HUES64 (cell line): Measurements from ENCODE around the gene RARRES2.
"Not testable (repeated sequence)": the region's sequence is repeated elsewhere in the genome, so short reads cannot be mapped to it uniquely, and the experiment has no call there.

Source experiments
- H3K27ac ChIP-seq: 2 replicates; pipeline ENCODE4 v1.7.0; 2013; ENCODE audit warnings: low read depth, low read length, inconsistent platforms
- H3K27me3 ChIP-seq: 2 replicates; pipeline ENCODE4 v1.6.1; 2013; ENCODE audit warnings: mild to moderate bottlenecking, low read length; ENCODE audit not compliant: insufficient read depth
- H3K36me3 ChIP-seq: 2 replicates; pipeline ENCODE4 v1.6.1; 2013; ENCODE audit warnings: mild to moderate bottlenecking, low read length; ENCODE audit not compliant: insufficient read depth
- H3K4me1 ChIP-seq: 2 replicates; pipeline ENCODE4 v1.6.1; 2013; ENCODE audit warnings: mild to moderate bottlenecking, low read length, moderate library complexity; ENCODE audit not compliant: insufficient read depth
- H3K4me3 ChIP-seq: 2 replicates; pipeline ENCODE4 v1.5.1; 2013; ENCODE audit warnings: mild to moderate bottlenecking, low read length, moderate library complexity
- H3K9ac ChIP-seq: 2 replicates; pipeline ENCODE4 v1.6.1; 2013; ENCODE audit warnings: mild to moderate bottlenecking, low read depth, low read length
- H3K9me3 ChIP-seq: 2 replicates; pipeline ENCODE4 v1.6.1; 2013; ENCODE audit warnings: low read depth, low read length; ENCODE audit not compliant: insufficient read depth
- WGBS: fragments of 150-250, 120-280 bp; methylation state at CpG from one replicate; pipeline ENCODE4 v1.1.7; 2013; ENCODE audit warnings: missing lambda C conversion rate; 5-methylcytosine and 5-hydroxymethylcytosine counted together

The RARRES2 gene

DNA sequence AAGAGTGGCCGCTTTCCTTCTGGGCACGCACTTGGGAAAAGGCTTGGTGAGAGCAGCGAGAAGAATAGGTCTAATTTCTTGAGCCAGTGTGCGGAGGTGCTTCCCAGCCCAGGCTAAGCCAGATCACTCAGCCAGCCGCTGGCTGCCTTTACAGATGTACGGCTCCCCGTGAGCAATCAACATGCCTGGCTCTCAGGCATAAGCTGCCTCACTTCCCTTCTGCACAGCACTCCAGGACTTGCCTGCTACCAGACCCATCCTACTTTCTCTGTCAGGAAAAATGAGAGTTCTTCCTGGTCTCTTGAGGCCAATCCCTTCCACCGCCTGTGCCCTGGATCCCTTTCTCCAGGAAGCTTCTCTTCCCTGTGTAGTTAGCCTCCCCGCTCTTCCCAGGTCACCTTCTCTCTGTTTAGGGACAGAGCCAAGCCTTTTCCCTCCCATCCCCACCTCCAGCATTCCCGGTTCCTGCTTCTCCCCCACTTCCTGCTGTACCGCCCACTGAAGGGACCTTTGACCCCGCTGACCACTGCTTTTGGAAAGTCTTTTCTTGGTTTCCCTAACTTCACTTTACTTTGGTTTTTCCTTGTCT lies 17.0 kb downstream of the RARRES2 start:
- whole genome bisulfite sequencing = 40% methylated on average over 12 of the region's 12 CpGs
- Histone ChIP-seq H3K4me3 (peak overlapping the region; percentile 90), H3K36me3 (peaks cover 41% of the 10 kb centered on the region), H3K9ac (peak overlapping the region; percentile 85; the same call in 1 of the 2 replicates), H3K4me1 (peaks cover 24% of the 10 kb centered on the region), H3K27me3 (no peaks in the 10 kb centered on the region), H3K9me3 (no peaks in the 10 kb centered on the region), H3K27ac (no peak overlapping the region)

DNA sequence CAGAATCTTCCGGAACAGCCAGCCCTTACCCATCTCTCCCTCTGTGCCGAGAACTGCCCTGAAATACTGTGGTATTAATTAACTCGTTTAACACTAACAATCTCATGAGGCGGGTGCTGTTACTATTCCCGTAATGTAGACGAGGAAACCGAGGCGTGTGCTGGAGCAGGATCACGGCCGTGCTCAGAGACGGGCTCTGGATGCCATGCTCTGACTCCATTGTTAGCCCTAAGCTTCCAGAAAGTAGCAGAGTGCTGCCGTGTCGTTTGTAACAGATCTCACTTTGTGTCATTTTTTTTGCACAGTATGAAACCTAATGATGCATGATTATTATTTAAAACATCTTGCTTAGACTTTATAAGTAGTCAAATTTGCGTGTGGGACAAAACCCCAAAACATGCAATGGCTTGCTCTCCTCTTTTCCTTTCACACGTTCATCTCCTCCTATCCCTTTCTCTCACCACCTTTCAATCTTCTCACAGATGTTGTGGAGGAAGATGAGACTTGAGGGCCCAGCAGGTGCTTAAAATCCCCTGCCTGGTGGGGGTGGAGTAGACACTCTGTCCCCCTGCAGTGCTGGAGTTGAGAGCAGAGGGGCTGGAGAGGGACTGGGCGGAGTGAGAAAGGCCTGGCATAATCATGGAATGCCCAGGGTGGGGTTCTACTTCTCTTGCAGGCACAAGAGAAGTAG lies 17.6 kb downstream of the RARRES2 start:
- H3K27ac ChIP-seq = peak overlapping the region; percentile 79
- peaks cover 40% of the 10 kb centered on the region for H3K36me3 ChIP-seq
- peak overlapping the region; percentile 85 for H3K9ac ChIP-seq
- H3K4me3 ChIP-seq = peak overlapping the region; percentile 90
- H3K9me3 ChIP-seq = no peaks in the 10 kb centered on the region
- WGBS = 47% methylated on average over 16 of the region's 16 CpGs
- H3K27me3 ChIP-seq = no peaks in the 10 kb centered on the region
- peaks cover 18% of the 10 kb centered on the region for H3K4me1 ChIP-seq

DNA sequence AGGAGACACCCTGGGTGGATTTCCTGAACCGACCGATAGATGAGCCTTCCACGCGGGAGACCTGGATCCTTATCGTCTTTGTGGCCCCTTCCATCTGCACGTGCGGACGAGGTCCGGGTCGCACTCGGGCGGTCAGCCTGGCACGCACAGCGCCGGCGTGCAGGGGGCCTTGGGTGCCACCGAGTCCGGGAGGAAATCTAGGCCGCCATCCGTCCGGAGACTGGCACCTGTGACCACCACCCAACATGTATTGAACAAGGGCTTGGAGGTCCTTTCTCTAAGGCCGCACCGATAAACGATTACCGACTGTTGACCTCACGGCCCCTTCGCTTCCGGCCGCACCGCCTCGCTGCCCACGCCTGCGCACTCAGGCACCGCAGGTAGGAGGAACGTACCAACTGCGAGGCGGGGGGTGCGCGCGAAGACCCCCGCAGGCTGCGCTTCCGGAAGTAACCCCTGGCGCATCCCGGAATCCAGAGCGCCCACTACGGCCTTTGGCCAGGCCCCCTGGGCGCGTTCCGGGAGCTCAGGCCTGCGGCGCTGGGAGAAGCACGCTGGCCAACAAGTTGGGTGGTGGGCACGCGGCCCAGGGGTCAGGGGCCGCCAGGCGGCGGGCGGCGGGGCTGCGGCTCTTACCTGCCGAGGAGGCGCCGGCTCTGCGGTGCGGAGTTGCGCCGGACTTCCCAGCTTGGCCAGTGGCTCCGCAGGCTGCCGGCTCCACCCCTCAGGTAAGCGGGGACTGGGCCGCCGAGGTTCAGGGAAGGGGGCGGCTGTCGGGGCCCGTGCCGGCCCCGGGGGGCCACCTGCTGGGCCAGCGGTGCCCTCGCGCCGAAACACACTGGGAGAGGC lies 18.4 kb downstream of the RARRES2 start, which contains the start of the genes ACTR3C and LRRC61:
Gene ACTR3C, minus strand, starts transcription at position 713 of the 849 bp plus-strand sequence. CDS start 28,249 bp downstream, outside the sequence.
Gene LRRC61, plus strand, starts transcription at position 523 of the 849 bp plus-strand sequence. CDS start 13,507 bp downstream, outside the sequence.
- H3K4me3 ChIP-seq = peak within 1 kb of the TSS; percentile 90
- no peaks in the 10 kb centered on the region for H3K9me3 ChIP-seq
- peak within 1 kb of the TSS; percentile 79 for H3K27ac ChIP-seq
- H3K9ac ChIP-seq = peak within 1 kb of the TSS; percentile 85
- peaks cover 32% of the 10 kb centered on the region for H3K36me3 ChIP-seq
- H3K27me3 ChIP-seq = no peaks in the 10 kb centered on the region
- WGBS = 50% methylated on average over 82 of the region's 82 CpGs
- H3K4me1 ChIP-seq = peaks cover 13% of the 10 kb centered on the region; the same call in 1 of the 2 replicates

DNA sequence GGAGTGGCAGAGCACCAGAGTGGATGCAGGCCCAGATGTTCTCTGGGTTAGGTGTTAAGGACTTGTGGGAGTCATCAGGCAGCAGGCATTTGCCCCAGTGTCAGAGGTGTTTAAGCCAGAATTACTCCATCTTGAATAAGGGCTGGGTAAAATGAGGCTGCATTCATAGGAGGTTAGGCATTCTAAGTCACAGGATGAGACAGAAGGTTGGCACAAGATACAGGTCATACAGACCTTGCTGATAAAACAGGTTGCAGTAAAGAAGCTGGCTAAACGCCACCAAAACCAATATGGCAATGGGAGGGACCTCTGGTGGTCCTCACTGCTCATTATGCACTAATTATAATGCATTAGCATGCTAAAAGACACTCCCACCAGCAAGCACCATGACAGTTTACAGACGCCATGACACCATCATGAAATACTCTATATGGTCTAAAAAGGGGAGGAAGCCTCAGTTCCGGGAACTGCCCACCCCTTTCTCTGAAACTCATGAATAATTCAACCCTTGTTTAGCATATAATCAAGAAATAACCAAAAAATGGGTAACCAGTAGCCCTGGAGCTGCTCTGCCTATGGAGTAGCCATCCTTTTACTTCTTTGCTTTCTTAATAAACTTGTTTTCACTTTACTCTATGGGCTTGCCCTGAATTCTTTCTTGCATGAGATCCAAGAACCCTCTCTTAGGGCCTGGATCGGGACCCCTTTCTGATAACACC lies 19.2 kb downstream of the RARRES2 start:
- Histone ChIP-seq H3K27ac (peak overlapping the region; percentile 79), H3K9ac (peak overlapping the region; percentile 85), H3K36me3 (peaks cover 24% of the 10 kb centered on the region), H3K27me3 (no peaks in the 10 kb centered on the region), H3K9me3 (no peaks in the 10 kb centered on the region), H3K4me1 (peaks cover 20% of the 10 kb centered on the region), H3K4me3 (peak overlapping the region; percentile 90)
- 84% methylated on average over 4 of the region's 4 CpGs for WGBS

DNA sequence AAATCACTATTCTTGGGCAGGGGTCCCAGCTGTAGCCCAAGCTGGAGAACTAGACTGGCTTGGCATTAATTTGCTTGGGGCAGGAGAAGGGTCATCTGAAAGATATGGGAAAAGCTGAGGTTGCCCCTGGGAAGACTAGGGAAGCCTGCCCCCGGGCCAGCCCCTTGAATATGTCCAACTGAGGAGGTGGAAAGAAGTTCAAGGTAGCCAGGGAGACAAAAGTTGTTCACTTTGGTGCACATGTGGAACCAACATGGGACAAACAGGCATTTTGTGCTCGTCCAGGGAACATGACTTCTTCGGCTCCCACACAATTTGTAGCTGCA lies 19.7 kb downstream of the RARRES2 start:
- no peak overlapping the region for H3K9ac ChIP-seq
- WGBS = 94% methylated on average over 3 of the region's 3 CpGs
- H3K4me1 ChIP-seq = peaks cover 21% of the 10 kb centered on the region
- no peak overlapping the region for H3K4me3 ChIP-seq
- peaks cover 19% of the 10 kb centered on the region for H3K36me3 ChIP-seq
- no peaks in the 10 kb centered on the region for H3K9me3 ChIP-seq
- no peaks in the 10 kb centered on the region for H3K27me3 ChIP-seq
- H3K27ac ChIP-seq = no peak overlapping the region

DNA sequence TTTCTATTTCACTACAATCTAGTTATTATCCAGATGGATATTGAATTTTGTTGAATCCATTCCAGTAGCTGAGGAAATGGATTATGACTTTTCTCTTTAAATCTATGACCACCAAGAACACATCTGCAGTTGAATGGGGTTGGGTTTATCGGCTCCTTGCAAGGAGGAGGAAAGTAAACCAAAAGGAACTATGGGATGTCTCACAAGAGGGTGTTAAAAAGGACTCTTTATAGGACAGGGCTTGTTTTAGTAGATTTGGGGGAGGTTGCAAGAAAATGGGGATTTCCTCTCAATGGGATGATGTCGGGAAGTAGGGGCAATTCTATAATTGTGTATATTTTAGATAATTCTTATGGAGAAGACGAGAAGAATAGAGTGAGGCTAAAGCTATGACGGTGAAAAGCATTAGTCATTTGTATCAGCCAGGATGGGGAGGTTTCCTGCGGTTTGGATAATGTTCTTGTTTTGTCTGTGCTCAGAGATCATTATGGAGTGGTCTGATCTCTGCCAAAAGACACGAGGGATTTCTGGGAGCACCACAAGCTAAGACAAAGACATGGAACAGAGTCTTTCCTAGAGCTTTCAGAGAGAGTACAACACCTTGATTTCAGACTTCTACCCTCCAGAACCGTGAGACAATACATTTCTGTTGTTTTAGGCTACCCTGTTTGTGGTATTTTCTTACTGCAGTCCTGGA lies 23.5 kb downstream of the RARRES2 start:
- WGBS = 34% methylated on average over 7 of the region's 7 CpGs
- Histone ChIP-seq H3K36me3 (no peaks in the 10 kb centered on the region), H3K9me3 (no peaks in the 10 kb centered on the region), H3K27me3 (peaks cover 3% of the 10 kb centered on the region; the same call in 1 of the 2 replicates), H3K4me1 (peaks cover 28% of the 10 kb centered on the region), H3K27ac (peak overlapping the region; percentile 38; the same call in 1 of the 2 replicates), H3K9ac (no peak overlapping the region), H3K4me3 (no peak overlapping the region)

DNA sequence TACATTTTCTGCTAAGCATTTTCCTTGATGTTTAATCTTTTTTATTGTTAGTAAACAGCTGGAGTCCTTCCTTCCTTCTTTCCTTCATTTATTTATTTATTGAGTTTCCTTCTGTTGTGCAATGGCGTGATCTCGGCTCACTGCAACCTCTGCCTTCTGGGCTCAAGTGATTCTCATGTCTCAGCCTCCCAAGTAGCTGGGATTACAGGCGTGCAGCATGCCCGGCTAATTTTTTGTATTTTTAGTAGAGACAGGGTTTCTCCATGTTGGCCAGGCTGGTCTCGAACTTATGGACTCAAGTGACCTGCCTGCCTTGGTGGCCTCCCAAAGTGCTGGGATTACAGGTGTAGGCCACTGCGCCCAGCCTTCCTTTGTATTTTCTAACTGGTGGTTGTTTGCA lies 24.4 kb downstream of the RARRES2 start:
- not testable (repeated sequence) for H3K9me3 ChIP-seq, H3K4me3 ChIP-seq, H3K27ac ChIP-seq, H3K9ac ChIP-seq, H3K27me3 ChIP-seq, H3K36me3 ChIP-seq
- WGBS = 94% methylated on average over 6 of the region's 6 CpGs
- H3K4me1 ChIP-seq = peaks cover 36% of the 10 kb centered on the region

DNA sequence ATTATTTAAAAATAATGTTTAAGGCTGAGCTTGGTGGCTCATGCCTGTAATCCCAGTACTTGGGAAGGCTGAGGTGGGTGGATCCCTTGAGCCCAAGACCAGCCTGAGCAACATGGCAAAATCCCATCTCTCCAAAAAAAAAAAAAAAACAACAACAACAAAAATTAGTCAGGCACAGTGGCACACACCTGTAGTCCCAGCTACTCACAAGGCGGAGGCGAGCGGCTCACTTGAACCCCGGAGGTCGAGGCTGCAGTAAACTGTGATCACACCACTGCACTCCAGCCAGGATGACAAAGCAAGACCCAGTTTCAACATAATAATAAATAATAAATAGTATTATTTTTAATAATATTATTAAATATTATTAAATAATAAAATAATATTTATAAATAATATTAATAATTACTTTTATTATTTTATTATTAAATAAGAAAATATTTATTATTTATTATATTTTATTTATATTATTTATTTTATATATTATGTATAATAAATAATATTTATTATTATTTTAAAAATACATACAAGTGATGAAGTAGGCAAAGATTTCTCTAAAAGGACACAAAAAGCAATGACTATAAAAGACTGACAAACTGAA lies 26.7 kb downstream of the RARRES2 start:
- peaks cover 42% of the 10 kb centered on the region for H3K4me1 ChIP-seq
- peaks cover 20% of the 10 kb centered on the region for H3K27me3 ChIP-seq
- H3K4me3 ChIP-seq = no peak overlapping the region
- 98% methylated on average over 5 of the region's 5 CpGs for WGBS
- no peaks in the 10 kb centered on the region for H3K36me3 ChIP-seq
- no peak overlapping the region for H3K27ac ChIP-seq
- H3K9ac ChIP-seq = no peak overlapping the region
- H3K9me3 ChIP-seq = no peaks in the 10 kb centered on the region

DNA sequence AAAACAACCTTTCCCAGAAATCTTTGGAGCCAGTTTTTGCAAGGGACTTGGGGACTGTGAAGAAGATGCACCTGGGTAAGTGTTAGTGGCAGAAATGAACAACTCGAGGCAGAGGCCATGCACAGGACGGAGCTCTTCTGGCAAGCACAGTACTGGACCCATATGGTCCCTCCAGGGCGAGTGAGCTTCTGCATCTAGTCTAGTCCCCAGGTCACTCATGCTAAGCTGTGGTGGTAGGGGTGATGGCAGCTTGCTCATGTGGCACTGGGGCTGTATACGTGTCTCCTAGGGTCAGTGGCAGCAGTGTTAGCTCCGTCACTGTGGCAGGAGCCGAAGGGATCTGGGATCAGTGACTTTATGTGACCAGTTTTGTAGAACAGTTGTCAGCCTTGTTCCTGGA lies 27.6 kb downstream of the RARRES2 start:
- no peak overlapping the region for H3K9ac ChIP-seq
- H3K27me3 ChIP-seq = peaks cover 29% of the 10 kb centered on the region
- no peak overlapping the region for H3K4me3 ChIP-seq
- no peak overlapping the region for H3K27ac ChIP-seq
- WGBS = 90% methylated on average over 6 of the region's 6 CpGs
- no peaks in the 10 kb centered on the region for H3K9me3 ChIP-seq
- H3K36me3 ChIP-seq = no peaks in the 10 kb centered on the region
- peaks cover 42% of the 10 kb centered on the region for H3K4me1 ChIP-seq

DNA sequence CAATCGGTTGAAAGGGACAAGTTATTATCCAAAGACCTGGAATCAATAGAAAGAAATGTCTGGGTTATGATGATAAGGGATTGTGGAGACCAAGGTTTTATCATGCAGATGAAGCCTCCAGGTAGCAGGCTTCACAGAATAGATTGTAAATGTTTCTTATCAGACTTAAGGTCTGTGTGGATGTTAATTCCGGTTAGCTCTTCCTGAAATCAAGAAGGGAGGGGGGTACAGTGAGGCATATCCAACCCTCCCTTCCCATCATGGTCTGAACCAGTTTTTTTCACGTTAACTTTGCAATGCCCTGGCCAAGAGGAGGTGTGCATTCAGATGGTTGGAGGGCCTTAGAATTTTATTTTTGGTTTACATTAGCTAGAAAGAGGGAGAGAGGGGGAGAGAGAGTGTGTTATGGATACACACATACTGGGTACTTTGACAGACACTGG lies 28.0 kb downstream of the RARRES2 start:
- WGBS = 50% methylated on average over 3 of the region's 3 CpGs
- Histone ChIP-seq H3K4me3 (no peak overlapping the region), H3K9ac (no peak overlapping the region)

More for the DNA sequence above, 28.0 kb downstream of the RARRES2 start:
- Histone ChIP-seq H3K27me3 (peaks cover 33% of the 10 kb centered on the region), H3K36me3 (no peaks in the 10 kb centered on the region), H3K9me3 (no peaks in the 10 kb centered on the region), H3K4me1 (peaks cover 42% of the 10 kb centered on the region), H3K27ac (no peak overlapping the region)
